Left cardiac atrium (tissue), 4 donors: Measurements from ENCODE around the gene TNNC2. TPM values are rescaled to one million over a fixed set of nuclear protein-coding genes. Genes with fewer than 3 reads are reported as not detected.
A peak's percentile ranks its signal among the peaks of the same experiment; 100 is the strongest.
"Not testable (repeated sequence)": the region's sequence is repeated elsewhere in the genome, so short reads cannot be mapped to it uniquely, and the experiment has no call there.

ENCODE experiments used
- ATAC-seq, 2 donors: fragments of 200-7000 bp; cut with Tn5 transposase; one replicate each; pipeline ENCODE4 v1.9.1; 2020; ENCODE audit warnings: mild to moderate bottlenecking in 2 of 2, moderate library complexity in 2 of 2
- DNase-seq: peaks from one replicate; pipeline ENCODE4 v3.0.0-alpha.2; 2020
- intact Hi-C, 2 donors: fragments of 100-400 bp; cut with DNase I; formaldehyde crosslinking; loops; one replicate each; pipeline versions ENCODE4 v1.14.1 to v1.15.1; 2022 to 2023
- total RNA-seq, 2 donors: library from RNA; stranded (reverse); fragmentation: NEBNext Ultra II Directional; extraction: Animal tissue kit (Norgen Biotek cat#: 25700); gene quantifications; one replicate each; pipeline ENCODE4 v1.2.1, GENCODE V29; 2021
- donor health status: DM: no; HTN: yes; CAD: no.
- donor health status: DM: no; HTN: yes; CAD: no; lungs with severe emphysema.
- donor health status: DM: yes; HTN: yes; CAD: no.
- donor health status: Dilated cardiomyopathy.

TNNC2 gene
- total RNA-seq, 2 donors from 2014 or later, result 0.32 TPM; not detected in 1

GRCh38 chr20:45797510-45797909 lies 29.6 kb downstream of the TNNC2 start:
- ATAC-seq, intact Hi-C loops, DNase-seq: not testable (repeated sequence)

GRCh38 chr20:45796337-45797065 lies 30.6 kb downstream of the TNNC2 start:
- intact Hi-C loops, result no loop called here
- ATAC-seq (no peak), DNase-seq (no peak)

- intact Hi-C loops, result no loop called here
- DNase-seq (no peak), ATAC-seq (peak; percentile 23 to 35)
These were observed 34.6 kb downstream of the TNNC2 start for GRCh38 chr20:45792317-45793118.

- ATAC-seq (no peak), DNase-seq (no peak)
- intact Hi-C loops, result no loop called here
These were observed 38.8 kb downstream of the TNNC2 start for GRCh38 chr20:45788351-45788750.

- intact Hi-C loops, result no loop called here
- ATAC-seq (peak in 1 of 2 donors; percentile 25), DNase-seq (peak; percentile 40)
These were observed 43.3 kb downstream of the TNNC2 start for GRCh38 chr20:45783656-45784294.

- DNase-seq (no peak), ATAC-seq (no peak)
- intact Hi-C loops, result no loop called here
These were observed 44.2 kb downstream of the TNNC2 start for GRCh38 chr20:45782890-45783289.

- ATAC-seq, result peak; percentile 8 to 33
- intact Hi-C loops, result no loop called here
- no peak for DNase-seq
These were observed 45.7 kb downstream of the TNNC2 start for GRCh38 chr20:45781391-45781931.

GRCh38 chr20:45780159-45780558 lies 47.0 kb downstream of the TNNC2 start:
- no peak for ATAC-seq

GRCh38 chr20:45779011-45779915 lies 47.8 kb downstream of the TNNC2 start:
- intact Hi-C loops, result loop anchor here in 1 of 2 donors (10.0 kb wide), 1 partner anchor 324 kb away; no protein-coding TSS in a partner anchor
- ATAC-seq (peak; percentile 78 to 95), DNase-seq (peak; percentile 87)

More at GRCh38 chr20:45780159-45780558, 47.0 kb downstream of the TNNC2 start:
- no peak for DNase-seq
- intact Hi-C loops, result no loop called here

GRCh38 chr20:45776931-45777330 lies 50.2 kb downstream of the TNNC2 start:
- no peak for ATAC-seq
- intact Hi-C loops, result loop anchor here in 1 of 2 donors (10.0 kb wide), 1 partner anchor 322 kb away; no protein-coding TSS in a partner anchor
- no peak for DNase-seq

GRCh38 chr20:45775411-45775810 lies 51.7 kb downstream of the TNNC2 start:
- no peak for ATAC-seq
- intact Hi-C loops, result loop anchor here in 1 of 2 donors (10.0 kb wide), 1 partner anchor 321 kb away; no protein-coding TSS in a partner anchor

GRCh38 chr20:45774945-45775344 lies 52.2 kb downstream of the TNNC2 start:
- no peak for DNase-seq
- intact Hi-C loops, result loop anchor here (5.0 to 10.0 kb wide), 4 partner anchors 228 to 458 kb away; partner anchors contain the start of gene EPPIN (in 1 of the 2)
- ATAC-seq, result no peak

More at GRCh38 chr20:45775411-45775810, 51.7 kb downstream of the TNNC2 start:
- DNase-seq, result no peak

Other genes with a start within 250 kb of the TNNC2 start
- not detected for gene WFDC8, start 248.0 kb downstream of the TNNC2 start, total RNA-seq
- not detected for gene WFDC10A, start 197.6 kb downstream of the TNNC2 start, total RNA-seq
- gene WFDC9, start 196.0 kb downstream of the TNNC2 start, total RNA-seq, result not detected
- not detected for gene WFDC11, start 157.1 kb downstream of the TNNC2 start, total RNA-seq
- gene WFDC13, start 125.3 kb downstream of the TNNC2 start, total RNA-seq, result not detected
- not detected for gene WFDC10B, start 122.3 kb downstream of the TNNC2 start, total RNA-seq
- gene SPINT4, start 105.0 kb downstream of the TNNC2 start, total RNA-seq, result not detected
- gene WFDC3, start 35.4 kb downstream of the TNNC2 start, total RNA-seq, result under 1 TPM in 1 of 2 donors, not detected in 1; 0.39 TPM
- gene DNTTIP1, start 35.4 kb downstream of the TNNC2 start, total RNA-seq, result 10 to 100 TPM; 18.2 to 18.9 TPM
- gene UBE2C, start 14.7 kb downstream of the TNNC2 start, total RNA-seq, result 1 to 10 TPM in 1 of 2 donors, under 1 TPM in 1; 0.73 to 1.6 TPM
- gene SNX21, start 6.5 kb upstream of the TNNC2 start, total RNA-seq, result 10 to 100 TPM; 23.2 to 30.2 TPM
- 10 to 100 TPM; 20.2 to 21.4 TPM for gene ACOT8, start 30.1 kb upstream of the TNNC2 start, total RNA-seq
- gene ZSWIM3, start 30.3 kb upstream of the TNNC2 start, total RNA-seq, result 1 to 10 TPM; 1.7 to 2.5 TPM
- gene ZSWIM1, start 53.9 kb upstream of the TNNC2 start, total RNA-seq, result 10 to 100 TPM; 10.7 to 11.5 TPM
- 1 to 10 TPM; 1.6 to 2.2 TPM for gene SPATA25, start 60.3 kb upstream of the TNNC2 start, total RNA-seq
- 10 to 100 TPM in 1 of 2 donors, 1 to 10 TPM in 1; 6.0 to 11.1 TPM for gene NEURL2, start 63.9 kb upstream of the TNNC2 start, total RNA-seq
- gene CTSA, start 64.0 kb upstream of the TNNC2 start, total RNA-seq, result 100 to 1,000 TPM; 107 to 108 TPM
- 100 to 1,000 TPM in 1 of 2 donors, 10 to 100 TPM in 1; 86.4 to 397 TPM for gene PLTP, start 84.8 kb upstream of the TNNC2 start, total RNA-seq
- gene PCIF1, start 107.4 kb upstream of the TNNC2 start, total RNA-seq, result 10 to 100 TPM; 23.1 to 27.6 TPM
- gene ZNF335, start 144.9 kb upstream of the TNNC2 start, total RNA-seq, result 1 to 10 TPM; 9.1 to 9.8 TPM
- gene MMP9, start 181.6 kb upstream of the TNNC2 start, total RNA-seq, result 1 to 10 TPM; 1.1 to 1.4 TPM
- gene SLC12A5, start 201.9 kb upstream of the TNNC2 start, total RNA-seq, result 1 to 10 TPM; 2.6 to 3.2 TPM